GM18505 (cell line): ENCODE data around the gene SPTB.
"Not testable (repeated sequence)": the region's sequence is repeated elsewhere in the genome, so short reads cannot be mapped to it uniquely, and the experiment has no call there.

Experiments
- ATAC-seq: cut with Tn5 transposase; IDR thresholded peaks from one replicate; pipeline ENCODE4 v1.9.1; 2021; ENCODE audit not compliant: unreplicated experiment
- POLR2A ChIP-seq: IDR thresholded peaks from 4 replicates; pipeline ENCODE4 v1.6.1; 2011; ENCODE audit warnings: borderline replicate concordance; ENCODE audit not compliant: insufficient read depth, insufficient read length; ENCODE audit errors: extremely low read depth

Gene SPTB

DNA sequence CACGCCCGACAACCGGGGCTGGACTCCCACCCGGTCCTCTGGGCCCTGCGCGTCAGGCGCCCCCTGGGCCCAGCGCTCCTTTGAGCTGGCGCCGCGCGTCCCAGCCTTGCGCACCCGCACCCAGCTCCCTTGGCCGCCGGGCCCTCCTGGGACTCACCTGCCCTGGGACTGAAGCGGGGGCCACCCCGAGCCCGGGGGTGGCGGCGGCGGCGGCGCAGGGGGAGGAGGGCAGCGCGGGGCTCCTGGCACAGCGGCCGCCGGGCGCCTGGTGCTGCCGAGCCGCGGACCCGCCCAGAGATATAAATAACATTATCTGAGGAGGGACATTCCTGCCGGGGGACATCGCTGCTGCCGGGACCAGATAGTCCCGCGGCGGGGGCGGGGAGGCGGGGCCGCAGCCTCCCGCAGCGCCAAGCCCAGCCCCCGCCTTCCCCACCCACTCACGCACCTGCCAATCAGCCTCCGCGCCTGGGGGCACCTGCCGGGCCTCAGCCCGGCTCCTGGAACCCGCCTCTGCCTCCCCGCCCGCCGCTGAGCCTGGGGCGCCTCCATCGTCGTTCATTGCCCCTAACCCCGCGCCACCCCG is at the start of gene SPTB:
SPTB (minus strand) TSS at position 273 of the 586 bp plus-strand sequence. CDS start 56,813 bp downstream, outside the sequence.
- no peak for TF ChIP-seq POLR2A
- ATAC-seq, result no peak

GRCh38 chr14:64929014-64929359 is 49.3 kb upstream of the SPTB start:
- no peak for TF ChIP-seq POLR2A

DNA sequence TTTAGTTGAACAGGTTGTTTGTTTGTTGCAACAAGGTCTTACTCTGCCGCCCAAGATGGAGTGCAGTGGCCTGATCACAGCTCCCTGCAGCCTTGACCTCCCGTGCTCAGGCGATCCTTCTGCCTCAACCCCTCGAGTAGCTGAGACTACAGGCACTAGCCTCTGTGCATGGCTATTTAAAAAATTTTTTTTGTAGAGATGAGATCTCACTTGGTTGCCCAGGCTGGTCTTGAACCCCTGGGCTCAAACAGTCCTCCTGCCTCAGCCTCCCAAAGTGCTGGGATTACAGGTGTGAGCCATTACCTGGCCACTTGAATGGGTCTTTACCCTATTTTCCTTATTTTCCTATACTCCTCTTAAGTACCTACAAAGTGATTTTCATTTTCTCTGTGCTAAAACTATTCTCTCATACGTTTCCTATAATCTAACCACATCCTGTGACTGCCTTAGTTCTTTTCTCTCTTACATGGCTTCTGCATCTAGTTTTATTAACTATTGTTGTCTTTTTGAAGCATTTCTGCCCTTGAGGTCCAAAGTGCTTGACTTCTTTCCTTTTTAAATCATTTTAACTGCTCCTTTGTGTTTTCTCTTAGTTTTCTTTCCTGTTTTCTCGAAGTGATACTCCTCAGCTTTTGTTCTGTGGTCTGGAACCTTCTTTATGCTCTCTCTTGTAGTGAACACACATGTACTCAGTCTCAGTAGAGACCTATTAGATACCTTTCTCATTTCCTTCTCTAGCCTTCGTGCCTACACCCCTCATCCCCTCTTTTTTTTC is 48.7 kb upstream of the SPTB start:
- TF ChIP-seq POLR2A, result no peak

More at GRCh38 chr14:64929014-64929359, 49.3 kb upstream of the SPTB start:
- ATAC-seq, result no peak

DNA sequence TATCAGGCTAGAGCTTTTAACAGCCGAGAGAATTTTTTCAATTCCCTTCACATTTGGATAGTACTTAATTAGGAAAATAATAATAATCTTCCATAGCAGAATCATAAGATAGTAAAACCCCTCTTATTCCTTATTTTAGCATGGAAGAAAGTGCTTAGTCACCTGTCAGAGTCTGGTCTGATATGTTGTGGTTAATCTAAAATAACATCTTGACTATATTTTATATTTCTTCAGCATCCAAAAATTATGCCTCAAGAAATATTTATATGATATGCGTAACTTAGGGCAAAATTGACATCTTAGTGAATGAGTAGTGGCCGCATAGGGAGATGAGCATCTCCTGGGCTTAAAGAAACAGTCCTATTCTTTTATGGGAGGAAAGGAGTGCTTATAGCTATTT is 47.3 kb upstream of the SPTB start:
- no peak for TF ChIP-seq POLR2A
- ATAC-seq, result no peak

More for the DNA sequence above, 48.7 kb upstream of the SPTB start:
- peak; percentile 74 for ATAC-seq

DNA sequence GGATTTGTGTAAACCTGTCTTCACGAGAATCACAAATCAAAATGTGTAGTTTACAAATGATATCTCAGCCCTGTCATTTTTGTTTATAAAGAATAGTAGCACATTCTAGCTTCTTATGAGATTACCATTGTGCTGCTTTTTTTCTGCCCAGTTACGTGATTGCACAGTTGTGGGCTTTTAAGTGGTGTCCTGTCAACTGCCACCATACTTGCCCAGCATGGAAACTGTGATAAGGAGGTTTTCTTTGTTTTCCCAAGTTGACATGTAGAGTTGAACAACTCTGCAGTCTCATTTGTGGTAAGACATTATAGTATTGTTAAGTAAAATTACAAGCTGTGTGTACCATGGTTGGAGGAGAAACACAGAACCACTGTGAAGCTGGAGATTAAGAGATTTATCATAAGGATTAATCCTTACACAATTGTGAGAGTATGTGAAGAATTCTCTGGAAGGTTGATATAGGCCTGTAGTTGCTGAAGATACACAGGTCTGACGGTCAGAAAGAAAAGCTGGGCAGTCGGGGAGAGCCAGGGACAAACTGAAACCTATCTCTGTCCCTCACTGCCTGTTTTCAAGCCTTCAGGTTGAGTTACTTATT is 46.8 kb upstream of the SPTB start:
- no peak for ATAC-seq
- TF ChIP-seq POLR2A, result no peak

DNA sequence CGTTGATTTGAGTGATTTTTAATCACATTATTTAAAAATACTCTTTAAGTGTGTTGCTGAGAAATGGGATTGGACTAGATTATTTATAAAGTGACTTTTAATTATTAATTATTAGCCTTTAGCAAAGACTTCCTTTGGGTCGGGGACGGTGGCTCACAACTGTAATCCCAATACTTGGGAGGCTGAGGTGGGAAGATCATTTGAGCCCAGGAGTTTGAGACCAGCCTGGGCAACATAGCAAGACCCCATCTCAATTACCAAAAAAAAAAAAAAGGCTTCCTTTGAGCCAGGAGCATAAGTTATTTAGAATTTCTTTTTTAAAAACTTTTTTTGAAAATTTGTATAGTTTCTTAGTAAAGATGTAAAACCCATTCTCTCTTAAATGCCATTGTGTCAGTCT is 43.3 kb upstream of the SPTB start:
- no peak for ATAC-seq
- TF ChIP-seq POLR2A, result no peak

GRCh38 chr14:64920465-64920864 is 40.8 kb upstream of the SPTB start:
- TF ChIP-seq POLR2A, result no peak
- ATAC-seq, result no peak

- ATAC-seq, result no peak
Measured at GRCh38 chr14:64919618-64920017, 39.9 kb upstream of the SPTB start.

GRCh38 chr14:64919215-64919614 is 39.5 kb upstream of the SPTB start:
- no peak for TF ChIP-seq POLR2A
- ATAC-seq, result no peak

More at GRCh38 chr14:64919618-64920017, 39.9 kb upstream of the SPTB start:
- no peak for TF ChIP-seq POLR2A

- no peak for ATAC-seq
- TF ChIP-seq POLR2A, result no peak
Measured at GRCh38 chr14:64918216-64918615, 38.5 kb upstream of the SPTB start.

DNA sequence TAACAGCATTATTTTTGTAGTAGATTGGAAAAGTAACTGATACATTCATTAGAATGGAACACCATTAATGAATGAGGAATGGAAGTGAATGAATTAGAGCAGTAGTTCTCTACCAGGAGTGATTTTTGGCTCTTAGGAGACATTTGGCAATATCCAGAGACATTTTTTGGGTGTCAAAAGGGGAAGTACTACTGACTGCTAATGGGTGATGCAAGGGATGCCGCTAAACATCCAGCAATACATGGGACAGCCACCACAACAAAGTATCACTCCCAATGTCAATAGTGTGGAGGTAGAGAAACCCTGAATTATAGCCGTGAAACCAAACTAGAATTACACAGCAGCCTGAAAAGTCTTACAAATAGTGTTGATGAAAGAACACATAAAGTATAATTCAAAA is 36.1 kb upstream of the SPTB start:
- ATAC-seq, result no peak
- no peak for TF ChIP-seq POLR2A

- no peak for TF ChIP-seq POLR2A
- no peak for ATAC-seq
Measured at GRCh38 chr14:64915029-64915424, 35.3 kb upstream of the SPTB start.

DNA sequence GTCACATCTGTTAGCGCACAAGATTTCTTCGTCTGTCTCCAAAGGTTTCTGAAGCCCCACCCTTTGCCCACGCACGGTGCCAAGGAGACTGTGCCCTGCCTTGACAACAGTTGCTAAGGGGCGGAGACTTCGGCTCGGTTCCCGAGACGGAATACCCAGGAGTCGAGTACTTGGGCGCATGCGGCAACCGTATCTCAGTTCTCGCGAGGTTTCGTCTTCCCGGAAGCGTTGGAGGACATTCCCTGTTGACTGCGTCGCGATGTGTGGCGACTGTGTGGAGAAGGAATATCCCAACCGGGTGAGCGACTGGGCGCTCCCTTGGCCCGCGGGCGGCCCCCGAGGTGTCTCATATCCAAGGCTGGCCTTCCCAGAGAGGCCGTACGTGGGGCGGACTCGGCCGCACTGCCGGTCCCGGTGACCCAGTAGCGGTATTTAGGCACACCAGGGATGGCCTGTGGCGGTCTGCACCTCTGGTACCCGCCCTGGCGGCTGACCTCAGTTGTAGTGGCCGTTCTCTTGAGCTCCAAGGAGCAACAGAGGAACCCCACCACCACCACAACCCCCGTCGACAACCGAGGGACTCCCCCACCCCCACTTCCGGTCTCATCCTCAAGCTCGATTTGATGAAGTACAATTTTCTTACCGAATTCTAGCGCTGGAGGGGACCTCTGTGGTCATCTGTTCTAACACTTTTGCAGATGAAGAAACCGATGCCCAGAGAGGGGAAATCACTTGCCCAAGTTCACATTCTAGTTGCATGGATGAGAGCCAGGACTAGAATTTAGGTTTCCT is 34.7 kb upstream of the SPTB start, which contains the start of gene CHURC1:
CHURC1 (plus strand) TSS at position 219 of the 792 bp plus-strand sequence; CDS start at position 260, 41 bp downstream.
- peak; percentile 96 for TF ChIP-seq POLR2A
- peak; percentile 91 for ATAC-seq

GRCh38 chr14:64913477-64913876 is 33.8 kb upstream of the SPTB start:
- not testable (repeated sequence) for ATAC-seq
